HCEC 1CT (cell line): Measurements from ENCODE around the gene CXCL13.
"Not testable (repeated sequence)": the region's sequence is repeated elsewhere in the genome, so short reads cannot be mapped to it uniquely, and the experiment has no call there.

ENCODE experiments used
- DNase-seq: peaks from one replicate; pipeline ENCODE4 v3.0.0-alpha.2; 2017

CXCL13 gene

GRCh38 chr4:77605210-77605902, at the start of gene CXCL13:
Gene CXCL13 (plus strand): TSS chr4:77605820. CDS start chr4:77605866, 46 bp downstream.
- DNase-seq, result no peak

- DNase-seq, result no peak
Observed at GRCh38 chr4:77560170-77560569, 45.5 kb upstream of the CXCL13 start.

GRCh38 chr4:77561720-77562119, 43.9 kb upstream of the CXCL13 start:
- DNase-seq, result not testable (repeated sequence)

GRCh38 chr4:77564231-77564630, 41.4 kb upstream of the CXCL13 start:
- DNase-seq, result no peak

GRCh38 chr4:77566148-77566547, 39.5 kb upstream of the CXCL13 start:
- no peak for DNase-seq

GRCh38 chr4:77567549-77567948, 38.1 kb upstream of the CXCL13 start:
- DNase-seq, result no peak

- not testable (repeated sequence) for DNase-seq
Observed at GRCh38 chr4:77570508-77571214, 35.0 kb upstream of the CXCL13 start.

- DNase-seq, result no peak
Observed at GRCh38 chr4:77576351-77576750, 29.3 kb upstream of the CXCL13 start.

- no peak for DNase-seq
Observed at GRCh38 chr4:77578145-77578544, 27.5 kb upstream of the CXCL13 start.

GRCh38 chr4:77579406-77580076, 26.1 kb upstream of the CXCL13 start:
- DNase-seq, result peak; percentile 70

- no peak for DNase-seq
Observed at GRCh38 chr4:77581724-77582123, 23.9 kb upstream of the CXCL13 start.

GRCh38 chr4:77582156-77582555, 23.5 kb upstream of the CXCL13 start:
- DNase-seq, result no peak

GRCh38 chr4:77582711-77583110, 22.9 kb upstream of the CXCL13 start:
- no peak for DNase-seq

- DNase-seq, result no peak
Observed at GRCh38 chr4:77586951-77587383, 18.7 kb upstream of the CXCL13 start.

GRCh38 chr4:77590482-77590881, 15.1 kb upstream of the CXCL13 start:
- no peak for DNase-seq

- no peak for DNase-seq
Observed at GRCh38 chr4:77591532-77591931, 14.1 kb upstream of the CXCL13 start.

GRCh38 chr4:77593101-77593500, 12.5 kb upstream of the CXCL13 start:
- DNase-seq, result no peak

GRCh38 chr4:77593993-77594392, 11.6 kb upstream of the CXCL13 start:
- DNase-seq, result no peak

- no peak for DNase-seq
Observed at GRCh38 chr4:77595364-77595973, 10.2 kb upstream of the CXCL13 start.

GRCh38 chr4:77599378-77599777, 6.2 kb upstream of the CXCL13 start:
- DNase-seq, result peak; percentile 36

GRCh38 chr4:77600521-77601451, 4.8 kb upstream of the CXCL13 start:
- no peak for DNase-seq

- no peak for DNase-seq
Observed at GRCh38 chr4:77601614-77602187, 3.9 kb upstream of the CXCL13 start.
